Measurements from ENCODE around the gene PLEKHM3. TPM values are rescaled to one million over a fixed set of nuclear protein-coding genes. Genes with fewer than 3 reads are reported as not detected.

The PLEKHM3 gene
- total RNA-seq, 4 donors from 2014 or later = 19.1 to 26.5 (median 24.0) TPM

GRCh38 chr2:207884127-207884526 is 141.2 kb downstream of the PLEKHM3 start:
- H3K27ac ChIP-seq = peak overlapping the region in 3 of 4 donors; percentile 75 to 87 (median 78)
- no peaks in the 10 kb centered on the region for H3K9me3 ChIP-seq
- no peak overlapping the region for H3K4me3 ChIP-seq
- DNase-seq = no peak
- intact Hi-C loops (cut with DNase I; ENCODE audit: low total_unique reads) = no loop called here
- H3K36me3 ChIP-seq = no peaks in the 10 kb centered on the region
- H3K27me3 ChIP-seq = no peaks in the 10 kb centered on the region
- no peak for TF ChIP-seq POLR2A (IDR thresholded peaks at IDR 0.05)
- TF ChIP-seq CTCF (IDR thresholded peaks at IDR 0.05) = no peak
- TF ChIP-seq EP300 (IDR thresholded peaks at IDR 0.05; ENCODE audit: low read depth) = no peak
- TF ChIP-seq POLR2AphosphoS5 (IDR thresholded peaks at IDR 0.05) = no peak
- 83% methylated on average over 2 of the region's 2 CpGs; no CpG with 5 or more reads in 1 of the 2 donors for WGBS, 2 donors (ENCODE audit: low coverage in 1 of 2)
- H3K4me1 ChIP-seq = peaks cover 0 to 29% (median 11%) of the 10 kb centered on the region in 4 donors
- in situ Hi-C loops (cut with MboI; ENCODE audit: low pct_ligation_motif_present in 1 of 4, low pct_unique_long_range_greater_than_20kb in 1 of 4, low sequenced_read_pairs in 3 of 4) = no loop called here

- in situ Hi-C loops (cut with MboI; ENCODE audit: low pct_ligation_motif_present in 1 of 4, low pct_unique_long_range_greater_than_20kb in 1 of 4, low sequenced_read_pairs in 3 of 4) (no loop called here), intact Hi-C loops (cut with DNase I; ENCODE audit: low total_unique reads) (no loop called here)
- WGBS, 2 donors (ENCODE audit: low coverage in 1 of 2) = 91 to 95% methylated on average over 3 to 6 of the region's 6 CpGs
- H3K4me3 ChIP-seq = no peak overlapping the region
- no peak for TF ChIP-seq POLR2A (IDR thresholded peaks at IDR 0.05)
- no peak for TF ChIP-seq EP300 (IDR thresholded peaks at IDR 0.05; ENCODE audit: low read depth)
- TF ChIP-seq CTCF (IDR thresholded peaks at IDR 0.05) = no peak
- no peak for TF ChIP-seq POLR2AphosphoS5 (IDR thresholded peaks at IDR 0.05)
- no peaks in the 10 kb centered on the region for H3K27me3 ChIP-seq
- H3K4me1 ChIP-seq = peaks cover 0 to 29% (median 11%) of the 10 kb centered on the region in 4 donors
- H3K36me3 ChIP-seq = no peaks in the 10 kb centered on the region
- H3K27ac ChIP-seq = peak overlapping the region in 1 of 4 donors; percentile 87
- no peaks in the 10 kb centered on the region for H3K9me3 ChIP-seq
- DNase-seq = no peak
Observed at GRCh38 chr2:207883002-207883780, 142.1 kb downstream of the PLEKHM3 start.

- H3K36me3 ChIP-seq = no peaks in the 10 kb centered on the region
- TF ChIP-seq POLR2A (IDR thresholded peaks at IDR 0.05) = no peak
- TF ChIP-seq POLR2AphosphoS5 (IDR thresholded peaks at IDR 0.05) = no peak
- TF ChIP-seq CTCF (IDR thresholded peaks at IDR 0.05) = no peak
- no peak for TF ChIP-seq EP300 (IDR thresholded peaks at IDR 0.05; ENCODE audit: low read depth)
- no peak overlapping the region for H3K27ac ChIP-seq
- DNase-seq = no peak
- in situ Hi-C loops (cut with MboI; ENCODE audit: low pct_ligation_motif_present in 1 of 4, low pct_unique_long_range_greater_than_20kb in 1 of 4, low sequenced_read_pairs in 3 of 4) (no loop called here), intact Hi-C loops (cut with DNase I; ENCODE audit: low total_unique reads) (no loop called here)
- peaks cover 0 to 25% (median 11%) of the 10 kb centered on the region in 4 donors for H3K4me1 ChIP-seq
- H3K27me3 ChIP-seq = no peaks in the 10 kb centered on the region
- no peak overlapping the region for H3K4me3 ChIP-seq
- H3K9me3 ChIP-seq = no peaks in the 10 kb centered on the region
Observed at GRCh38 chr2:207881902-207882301, 143.4 kb downstream of the PLEKHM3 start.

GRCh38 chr2:207879536-207879935 is 145.8 kb downstream of the PLEKHM3 start:
- Histone ChIP-seq H3K27ac (no peak overlapping the region), H3K9me3 (no peaks in the 10 kb centered on the region), H3K36me3 (no peaks in the 10 kb centered on the region), H3K4me3 (no peak overlapping the region), H3K27me3 (no peaks in the 10 kb centered on the region), H3K4me1 (peaks cover 0 to 10% (median 1%) of the 10 kb centered on the region in 4 donors)
- intact Hi-C loops (cut with DNase I; ENCODE audit: low total_unique reads) = no loop called here
- no peak for DNase-seq
- in situ Hi-C loops (cut with MboI; ENCODE audit: low pct_ligation_motif_present in 1 of 4, low pct_unique_long_range_greater_than_20kb in 1 of 4, low sequenced_read_pairs in 3 of 4) = no loop called here
- 82% methylated on average over 2 of the region's 2 CpGs; no CpG with 5 or more reads in 1 of the 2 donors for WGBS, 2 donors (ENCODE audit: low coverage in 1 of 2)
- no peak for TF ChIP-seq POLR2A (IDR thresholded peaks at IDR 0.05)
- TF ChIP-seq EP300 (IDR thresholded peaks at IDR 0.05; ENCODE audit: low read depth) = no peak

All from transverse colon (tissue), 4 donors.